Measurements from ENCODE around the gene DCPS.
"Not testable (repeated sequence)": the region's sequence is repeated elsewhere in the genome, so short reads cannot be mapped to it uniquely, and the experiment has no call there.

The DCPS gene

GRCh38 chr11:126303623-126304456, at the start of gene DCPS:
Gene DCPS, plus strand, starts transcription at chr11:126304060. Its CDS starts 21 bp downstream, at chr11:126304081.
- ATAC-seq: peak; percentile 86 to 88

- ATAC-seq: no peak
These were observed 49.0 kb upstream of the DCPS start for GRCh38 chr11:126254819-126255218.

- not testable (repeated sequence) for ATAC-seq
These were observed 48.4 kb upstream of the DCPS start for GRCh38 chr11:126255507-126255906.

GRCh38 chr11:126256216-126256615, 47.6 kb upstream of the DCPS start:
- no peak for ATAC-seq

- ATAC-seq: no peak
These were observed 46.7 kb upstream of the DCPS start for GRCh38 chr11:126257144-126257543.

- ATAC-seq: no peak
These were observed 46.1 kb upstream of the DCPS start for GRCh38 chr11:126257764-126258163.

GRCh38 chr11:126262216-126262615, 41.6 kb upstream of the DCPS start:
- no peak for ATAC-seq

GRCh38 chr11:126263489-126263888, 40.4 kb upstream of the DCPS start:
- ATAC-seq: no peak

- ATAC-seq: no peak
These were observed 38.0 kb upstream of the DCPS start for GRCh38 chr11:126265811-126266210.

- ATAC-seq: no peak
These were observed 36.2 kb upstream of the DCPS start for GRCh38 chr11:126267650-126268049.

GRCh38 chr11:126268361-126268707, 35.5 kb upstream of the DCPS start:
- no peak for ATAC-seq

- ATAC-seq: peak; percentile 99
These were observed 34.9 kb upstream of the DCPS start, which contains the start of the genes FOXRED1 and SRPRA for GRCh38 chr11:126268708-126269579. Gene FOXRED1, plus strand, starts transcription at chr11:126269154. Its CDS starts 53 bp downstream, at chr11:126269207. Gene SRPRA, minus strand, starts transcription at chr11:126268895. Its CDS starts 91 bp downstream, at chr11:126268804.

- no peak for ATAC-seq
These were observed 26.5 kb upstream of the DCPS start for GRCh38 chr11:126277322-126277721.

- ATAC-seq: no peak
These were observed 26.1 kb upstream of the DCPS start for GRCh38 chr11:126277780-126278179.

- no peak for ATAC-seq
These were observed 24.7 kb upstream of the DCPS start for GRCh38 chr11:126279191-126279590.

- ATAC-seq: no peak
These were observed 23.3 kb upstream of the DCPS start for GRCh38 chr11:126280595-126280994.

GRCh38 chr11:126281245-126281644, 22.6 kb upstream of the DCPS start:
- ATAC-seq: no peak

GRCh38 chr11:126281666-126282175, 22.1 kb upstream of the DCPS start:
- ATAC-seq: no peak

- ATAC-seq: peak; percentile 21 to 22
These were observed 21.5 kb upstream of the DCPS start for GRCh38 chr11:126282361-126282735.

GRCh38 chr11:126282736-126283591, 20.9 kb upstream of the DCPS start, which contains the start of gene TIRAP:
Gene TIRAP, plus strand, starts transcription at chr11:126283093. Its CDS starts 7,802 bp downstream, at chr11:126290895.
- peak; percentile 63 to 66 for ATAC-seq

GRCh38 chr11:126284829-126285228, 19.0 kb upstream of the DCPS start:
- ATAC-seq: peak; percentile 71 to 72

- no peak for ATAC-seq
These were observed 15.6 kb upstream of the DCPS start for GRCh38 chr11:126288237-126288636.
